ENCODE data around the gene AUTS2.

GRCh38 chr7:70701477-70701876, 1103.2 kb downstream of the AUTS2 start:
- TF ChIP-seq, protein P1, sequence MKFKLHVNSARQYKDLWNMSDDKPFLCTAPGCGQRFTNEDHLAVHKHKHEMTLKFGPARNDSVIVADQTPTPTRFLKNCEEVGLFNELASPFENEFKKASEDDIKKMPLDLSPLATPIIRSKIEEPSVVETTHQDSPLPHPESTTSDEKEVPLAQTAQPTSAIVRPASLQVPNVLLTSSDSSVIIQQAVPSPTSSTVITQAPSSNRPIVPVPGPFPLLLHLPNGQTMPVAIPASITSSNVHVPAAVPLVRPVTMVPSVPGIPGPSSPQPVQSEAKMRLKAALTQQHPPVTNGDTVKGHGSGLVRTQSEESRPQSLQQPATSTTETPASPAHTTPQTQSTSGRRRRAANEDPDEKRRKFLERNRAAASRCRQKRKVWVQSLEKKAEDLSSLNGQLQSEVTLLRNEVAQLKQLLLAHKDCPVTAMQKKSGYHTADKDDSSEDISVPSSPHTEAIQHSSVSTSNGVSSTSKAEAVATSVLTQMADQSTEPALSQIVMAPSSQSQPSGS (IDR thresholded peaks at IDR 0.05; ENCODE audit: low read length) = no peak
- TF ChIP-seq DPF2 (IDR thresholded peaks at IDR 0.05) = no peak
- TF ChIP-seq POLR2AphosphoS5 (IDR thresholded peaks at IDR 0.05; ENCODE audit: low read length) = no peak
- no peak for TF ChIP-seq CTCF (IDR thresholded peaks at IDR 0.05 in 2 of 3, conservative IDR thresholded peaks at IDR 0.05 in 1 of 3; ENCODE audit: control insufficient read depth in 2 of 3, extremely low read depth in 1 of 3, insufficient read depth in 1 of 3, low read depth in 3 of 3, low read length in 3 of 3)

Data from GM12878 (cell line).